Brain microvascular endothelial cell (primary cell): ENCODE results near the gene ST7.
A peak's percentile ranks its signal among the peaks of the same experiment; 100 is the strongest.
"Not testable (repeated sequence)": the region's sequence is repeated elsewhere in the genome, so short reads cannot be mapped to it uniquely, and the experiment has no call there.

Experiments used
- DNase-seq: peaks from one replicate; pipeline ENCODE4 v3.0.0-alpha.2; 2020
- H3K27ac ChIP-seq: fragments of 250-450 bp; sonication (Bioruptor Pico); 2 replicates; pipeline ENCODE4 v1.5.1; 2020; ENCODE audit warnings: mild to moderate bottlenecking, moderate library complexity
- H3K27me3 ChIP-seq: fragments of 250-450 bp; sonication (Bioruptor Pico); replicated peaks from 2 replicates; pipeline ENCODE4 v1.5.1; 2020; ENCODE audit warnings: mild to moderate bottlenecking
- H3K36me3 ChIP-seq: fragments of 250-450 bp; sonication (Bioruptor Pico); replicated peaks from 2 replicates; pipeline ENCODE4 v1.5.1; 2020; ENCODE audit warnings: mild to moderate bottlenecking
- H3K4me3 ChIP-seq: 2 replicates; pipeline ENCODE4 v1.5.1; 2011; ENCODE audit warnings: low read depth, mild to moderate bottlenecking, control low read depth, low read length, moderate library complexity
- CTCF ChIP-seq: IDR thresholded peaks from 2 replicates; pipeline ENCODE4 v1.5.1; 2011; ENCODE audit warnings: low read depth, mild to moderate bottlenecking, moderate library complexity, low read length, control low read depth, inconsistent platforms; ENCODE audit errors: missing control alignments
- in situ Hi-C: cut with HindIII; loops from 2 replicates; pipeline ENCODE4 v1.10.0; 2017; ENCODE audit warnings: low sequenced_read_pairs, low pct_ligation_motif_present

ST7 gene

GRCh38 chr7:117116211-117116610 lies 162.9 kb downstream of the ST7 start:
- TF ChIP-seq CTCF: no peak
- no peak for DNase-seq
- H3K27me3 ChIP-seq: no peaks in the 10 kb centered on the region
- H3K36me3 ChIP-seq: peaks cover 3% of the 10 kb centered on the region
- in situ Hi-C loops: no loop called here
- H3K4me3 ChIP-seq: no peak overlapping the region
- H3K27ac ChIP-seq: no peak overlapping the region

GRCh38 chr7:117117172-117117571 lies 163.9 kb downstream of the ST7 start:
- peaks cover 3% of the 10 kb centered on the region for H3K36me3 ChIP-seq
- no peak overlapping the region for H3K4me3 ChIP-seq
- DNase-seq: no peak
- in situ Hi-C loops: no loop called here
- no peaks in the 10 kb centered on the region for H3K27me3 ChIP-seq
- no peak overlapping the region for H3K27ac ChIP-seq
- TF ChIP-seq CTCF: no peak

- TF ChIP-seq CTCF: no peak
- Histone ChIP-seq H3K4me3 (no peak overlapping the region), H3K27ac (no peak overlapping the region), H3K27me3 (no peaks in the 10 kb centered on the region), H3K36me3 (peaks cover 3% of the 10 kb centered on the region)
- DNase-seq: no peak
- in situ Hi-C loops: no loop called here
These were observed 165.4 kb downstream of the ST7 start for GRCh38 chr7:117118579-117119180.

GRCh38 chr7:117119192-117119924 lies 166.1 kb downstream of the ST7 start:
- TF ChIP-seq CTCF: peak; percentile 86
- Histone ChIP-seq H3K27me3 (no peaks in the 10 kb centered on the region), H3K4me3 (no peak overlapping the region), H3K27ac (no peak overlapping the region), H3K36me3 (peaks cover 3% of the 10 kb centered on the region)
- peak; percentile 84 for DNase-seq
- in situ Hi-C loops: no loop called here

- H3K27ac ChIP-seq, H3K27me3 ChIP-seq, in situ Hi-C loops, H3K36me3 ChIP-seq, H3K4me3 ChIP-seq, DNase-seq: not testable (repeated sequence)
These were observed 167.0 kb downstream of the ST7 start for GRCh38 chr7:117120321-117120720.

GRCh38 chr7:117122036-117122435 lies 168.7 kb downstream of the ST7 start:
- H3K27me3 ChIP-seq, in situ Hi-C loops, H3K36me3 ChIP-seq, DNase-seq, H3K27ac ChIP-seq, H3K4me3 ChIP-seq: not testable (repeated sequence)

- in situ Hi-C loops: no loop called here
- H3K27ac ChIP-seq: no peak overlapping the region
- TF ChIP-seq CTCF: no peak
- peaks cover 3% of the 10 kb centered on the region for H3K36me3 ChIP-seq
- no peaks in the 10 kb centered on the region for H3K27me3 ChIP-seq
- DNase-seq: no peak
- H3K4me3 ChIP-seq: no peak overlapping the region
These were observed 169.2 kb downstream of the ST7 start for GRCh38 chr7:117122536-117122935.
